RWPE2 (cell line): Measurements from ENCODE around the gene MYCBP.

Experiments
- ATAC-seq: fragments of 200-7000 bp; cut with Tn5 transposase; 3 replicates; pipeline ENCODE4 v1.9.1; 2021; ENCODE audit warnings: low read depth
- DNase-seq: peaks from one replicate; pipeline ENCODE4 v3.0.0-alpha.2; 2020; ENCODE audit warnings: low spot score
- H3K27ac ChIP-seq: fragments of 450-650 bp; 2 replicates; pipeline ENCODE4 v1.5.1; 2017; ENCODE audit warnings: mild to moderate bottlenecking; ENCODE audit not compliant: poor library complexity, severe bottlenecking
- H3K27me3 ChIP-seq: fragments of 250-450 bp; sonication (Bioruptor Pico); 2 replicates; pipeline ENCODE4 v1.5.1; 2021; ENCODE audit warnings: mild to moderate bottlenecking, moderate library complexity; ENCODE audit not compliant: insufficient read depth, poor library complexity, severe bottlenecking
- H3K36me3 ChIP-seq: fragments of 250-450 bp; sonication (Bioruptor Pico); 2 replicates; pipeline ENCODE4 v1.5.1; 2020; ENCODE audit warnings: low read depth, mild to moderate bottlenecking, moderate library complexity
- H3K4me1 ChIP-seq: fragments of 250-450 bp; sonication (Bioruptor Pico); 2 replicates; pipeline ENCODE4 v1.5.1; 2021; ENCODE audit warnings: mild to moderate bottlenecking, moderate library complexity; ENCODE audit not compliant: insufficient read depth, poor library complexity, severe bottlenecking
- H3K4me3 ChIP-seq: fragments of 250-450 bp; sonication (Bioruptor Pico); 2 replicates; pipeline ENCODE4 v1.5.1; 2021; ENCODE audit warnings: mild to moderate bottlenecking, moderate library complexity; ENCODE audit not compliant: severe bottlenecking
- H3K9me3 ChIP-seq: fragments of 250-450 bp; sonication (Bioruptor Pico); 2 replicates; pipeline ENCODE4 v1.5.1; 2021; ENCODE audit warnings: mild to moderate bottlenecking, moderate library complexity; ENCODE audit not compliant: severe bottlenecking
- CTCF ChIP-seq: fragments of 450-650 bp; IDR thresholded peaks from one replicate; pipeline ENCODE4 v1.5.1; 2017; ENCODE audit warnings: mild to moderate bottlenecking, moderate library complexity; ENCODE audit not compliant: poor library complexity, severe bottlenecking

MYCBP gene

GRCh38 chr1:38827318-38827717, 45.8 kb downstream of the MYCBP start:
- Histone ChIP-seq H3K27me3 (peaks cover 4% of the 10 kb centered on the region), H3K36me3 (no peaks in the 10 kb centered on the region), H3K4me3 (no peak overlapping the region), H3K9me3 (no peaks in the 10 kb centered on the region), H3K27ac (no peak overlapping the region), H3K4me1 (no peaks in the 10 kb centered on the region)
- DNase-seq (no peak), ATAC-seq (no peak)
- TF ChIP-seq CTCF = no peak

GRCh38 chr1:38826886-38827285, 46.3 kb downstream of the MYCBP start:
- Histone ChIP-seq H3K4me1 (no peaks in the 10 kb centered on the region), H3K27me3 (peaks cover 4% of the 10 kb centered on the region), H3K4me3 (no peak overlapping the region), H3K36me3 (no peaks in the 10 kb centered on the region), H3K27ac (no peak overlapping the region), H3K9me3 (no peaks in the 10 kb centered on the region)
- ATAC-seq (no peak), DNase-seq (no peak)
- no peak for TF ChIP-seq CTCF

GRCh38 chr1:38826262-38826661, 46.9 kb downstream of the MYCBP start:
- TF ChIP-seq CTCF = no peak
- H3K9me3 ChIP-seq = no peaks in the 10 kb centered on the region
- H3K27me3 ChIP-seq = no peaks in the 10 kb centered on the region
- no peak for ATAC-seq
- H3K27ac ChIP-seq = no peak overlapping the region
- no peaks in the 10 kb centered on the region for H3K36me3 ChIP-seq
- no peak for DNase-seq
- H3K4me3 ChIP-seq = no peak overlapping the region
- no peaks in the 10 kb centered on the region for H3K4me1 ChIP-seq

- no peak for TF ChIP-seq CTCF
- H3K27me3 ChIP-seq = peaks cover 29% of the 10 kb centered on the region
- no peak overlapping the region for H3K27ac ChIP-seq
- no peaks in the 10 kb centered on the region for H3K36me3 ChIP-seq
- no peak overlapping the region for H3K4me3 ChIP-seq
- ATAC-seq (no peak), DNase-seq (no peak)
- H3K4me1 ChIP-seq = no peaks in the 10 kb centered on the region
- H3K9me3 ChIP-seq = no peaks in the 10 kb centered on the region
Measured at GRCh38 chr1:38820860-38821259, 52.3 kb downstream of the MYCBP start.

- H3K4me1 ChIP-seq = no peaks in the 10 kb centered on the region
- H3K4me3 ChIP-seq = no peak overlapping the region
- H3K27ac ChIP-seq = no peak overlapping the region
- no peak for ATAC-seq
- peaks cover 37% of the 10 kb centered on the region for H3K27me3 ChIP-seq
- TF ChIP-seq CTCF = no peak
- DNase-seq = no peak
- H3K36me3 ChIP-seq = no peaks in the 10 kb centered on the region
- H3K9me3 ChIP-seq = no peaks in the 10 kb centered on the region
Measured at GRCh38 chr1:38819516-38819915, 53.6 kb downstream of the MYCBP start.
